Neuronal stem cell (in vitro differentiated cells): ENCODE results near the gene IMMP2L.

Experiments
- DNase-seq: peaks from one replicate; pipeline ENCODE4 v3.0.0-alpha.2; 2013; ENCODE audit warnings: low spot score
- H2AFZ ChIP-seq: one replicate; pipeline ENCODE4 v1.6.1; 2013; ENCODE audit warnings: mild to moderate bottlenecking, low read length, inconsistent platforms
- H2AK5ac ChIP-seq: 2 replicates; pipeline ENCODE4 v1.6.1; 2013; ENCODE audit warnings: low read depth, mild to moderate bottlenecking, inconsistent platforms, low read length, moderate library complexity, mixed read lengths
- H2BK120ac ChIP-seq: 2 replicates; pipeline ENCODE4 v1.6.1; 2013; ENCODE audit warnings: low read depth, mild to moderate bottlenecking, inconsistent platforms, low read length, moderate library complexity, mixed read lengths
- H2BK12ac ChIP-seq: one replicate; pipeline ENCODE4 v1.6.1; 2013; ENCODE audit warnings: low read length, inconsistent platforms
- H2BK15ac ChIP-seq: 2 replicates; pipeline ENCODE4 v1.6.1; 2013; ENCODE audit warnings: mild to moderate bottlenecking, low read length, inconsistent platforms, mixed read lengths
- H2BK5ac ChIP-seq: one replicate; pipeline ENCODE4 v1.6.1; 2013; ENCODE audit warnings: inconsistent platforms, mild to moderate bottlenecking, low read length, moderate library complexity
- H3K14ac ChIP-seq: one replicate; pipeline ENCODE4 v1.6.1; 2013; ENCODE audit warnings: low read length, inconsistent platforms
- H3K18ac ChIP-seq: 2 replicates; pipeline ENCODE4 v1.6.1; 2013; ENCODE audit warnings: low read length, inconsistent platforms
- H3K23ac ChIP-seq: 2 replicates; pipeline ENCODE4 v1.6.1; 2013; ENCODE audit warnings: low read depth, mild to moderate bottlenecking, mixed read lengths, low read length, inconsistent platforms; ENCODE audit not compliant: poor library complexity
- H3K27ac ChIP-seq: replicated peaks from 3 replicates; pipeline ENCODE4 v1.5.1; 2013; ENCODE audit warnings: low read length, inconsistent platforms
- H3K27me3 ChIP-seq, 3 experiments: 2 replicates each; pipeline ENCODE4 v1.6.1; 2013; ENCODE audit warnings: low read length in 3 of 3, mild to moderate bottlenecking in 2 of 3, inconsistent platforms in 1 of 3, low read depth in 1 of 3, mixed read lengths in 1 of 3, moderate library complexity in 1 of 3; ENCODE audit not compliant: control insufficient read depth in 3 of 3, insufficient read depth in 3 of 3
- H3K36me3 ChIP-seq, 2 donors: replicated peaks in 1 of 2; 2 replicates each; pipeline ENCODE4 v1.6.1; 2013; ENCODE audit warnings: low read length in 2 of 2; ENCODE audit not compliant: control insufficient read depth in 2 of 2, insufficient read depth in 2 of 2
- H3K4ac ChIP-seq: 2 replicates; pipeline ENCODE4 v1.6.1; 2013; ENCODE audit warnings: inconsistent platforms, mild to moderate bottlenecking, low read length, moderate library complexity
- H3K4me1 ChIP-seq, 2 donors: 1 replicate in 1 of 2; 2 replicates in 1 of 2; pipeline ENCODE4 v1.6.1; 2013; ENCODE audit warnings: low read length in 2 of 2, low read depth in 1 of 2; ENCODE audit not compliant: control insufficient read depth in 2 of 2, insufficient read depth in 1 of 2
- H3K4me2 ChIP-seq: one replicate; pipeline ENCODE4 v1.6.1; 2013; ENCODE audit warnings: mild to moderate bottlenecking, low read length, inconsistent platforms; ENCODE audit not compliant: insufficient read depth, poor library complexity, severe bottlenecking
- H3K4me3 ChIP-seq, 2 donors: 2 replicates each; pipeline ENCODE4 v1.5.1; 2013; ENCODE audit warnings: low read length in 2 of 2, mild to moderate bottlenecking in 2 of 2, inconsistent platforms in 1 of 2, moderate library complexity in 1 of 2
- H3K79me1 ChIP-seq: one replicate; pipeline ENCODE4 v1.6.1; 2013; ENCODE audit warnings: low read depth, mild to moderate bottlenecking, inconsistent platforms, low read length, moderate library complexity
- H3K9ac ChIP-seq: one replicate; pipeline ENCODE4 v1.6.1; 2013; ENCODE audit warnings: mild to moderate bottlenecking, low read depth, low read length, inconsistent platforms; ENCODE audit not compliant: poor library complexity
- H3K9me3 ChIP-seq, 2 donors: replicated peaks in 1 of 2; 2 replicates each; pipeline versions ENCODE3 to v1.6.1; 2013; ENCODE audit warnings: low read length in 2 of 2, mild to moderate bottlenecking in 2 of 2, inconsistent platforms in 1 of 2, low read depth in 1 of 2, mixed read lengths in 1 of 2, moderate library complexity in 1 of 2; ENCODE audit not compliant: control insufficient read depth in 2 of 2, insufficient read depth in 1 of 2
- H4K8ac ChIP-seq: one replicate; pipeline ENCODE4 v1.6.1; 2013; ENCODE audit warnings: low read depth, mild to moderate bottlenecking, inconsistent platforms, low read length, moderate library complexity
- H4K91ac ChIP-seq: one replicate; pipeline ENCODE4 v1.6.1; 2013; ENCODE audit warnings: low read length, low read depth, mild to moderate bottlenecking, inconsistent platforms; ENCODE audit not compliant: poor library complexity
- WGBS, 2 donors: extraction: QIAGEN DNeasy Blood & Tissue Kit; methylation state at CpG; one replicate each; pipeline ENCODE4 v1.1.7; 2013; ENCODE audit warnings: missing lambda C conversion rate in 2 of 2, mixed read lengths in 1 of 2; ENCODE audit not compliant: insufficient read length in 2 of 2, insufficient replicate concordance in 1 of 2; ENCODE audit errors: extremely low coverage in 2 of 2; 5-methylcytosine and 5-hydroxymethylcytosine counted together

The IMMP2L gene

DNA sequence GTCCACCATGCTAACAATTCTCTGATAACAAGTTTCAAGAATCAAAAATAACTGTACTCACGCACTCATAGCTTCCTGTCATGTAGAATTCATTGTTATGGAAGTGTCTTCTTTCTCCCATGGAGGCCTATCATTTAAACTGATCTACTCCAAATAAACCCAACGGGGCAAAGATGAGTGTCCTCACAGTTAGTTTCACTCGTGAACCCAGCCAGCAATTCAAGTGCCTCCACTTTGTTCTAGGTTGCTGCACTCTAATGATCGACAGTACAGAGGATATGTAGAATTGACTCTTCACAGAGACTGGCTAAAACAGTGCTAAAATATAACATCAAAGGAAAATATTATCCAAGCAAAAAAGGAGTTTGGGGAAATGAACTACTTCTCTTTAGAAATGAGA is 360.0 kb downstream of the IMMP2L start:
- H3K36me3 ChIP-seq, result no peaks in the 10 kb centered on the region
- no peak overlapping the region for H2AFZ ChIP-seq
- no peak overlapping the region for H2BK12ac ChIP-seq
- no peak overlapping the region for H3K27ac ChIP-seq
- no peak overlapping the region for H3K18ac ChIP-seq
- H3K23ac ChIP-seq, result no peak overlapping the region
- DNase-seq, result no peak
- no peak overlapping the region for H3K4me3 ChIP-seq
- no peak overlapping the region for H2BK15ac ChIP-seq
- H3K4ac ChIP-seq, result no peak overlapping the region
- H3K4me2 ChIP-seq, result no peak overlapping the region
- no peaks in the 10 kb centered on the region for H3K4me1 ChIP-seq
- no peaks in the 10 kb centered on the region for H3K27me3 ChIP-seq
- H3K79me1 ChIP-seq, result no peaks in the 10 kb centered on the region
- H3K9me3 ChIP-seq, result no peaks in the 10 kb centered on the region
- H4K8ac ChIP-seq, result no peak overlapping the region
- WGBS, 2 donors, result no CpG with 5 or more reads among the region's 4 CpGs
- no peak overlapping the region for H2BK120ac ChIP-seq
- H3K14ac ChIP-seq, result no peak overlapping the region
- H4K91ac ChIP-seq, result no peak overlapping the region
- H3K9ac ChIP-seq, result no peak overlapping the region
- H2BK5ac ChIP-seq, result no peak overlapping the region
- no peak overlapping the region for H2AK5ac ChIP-seq

DNA sequence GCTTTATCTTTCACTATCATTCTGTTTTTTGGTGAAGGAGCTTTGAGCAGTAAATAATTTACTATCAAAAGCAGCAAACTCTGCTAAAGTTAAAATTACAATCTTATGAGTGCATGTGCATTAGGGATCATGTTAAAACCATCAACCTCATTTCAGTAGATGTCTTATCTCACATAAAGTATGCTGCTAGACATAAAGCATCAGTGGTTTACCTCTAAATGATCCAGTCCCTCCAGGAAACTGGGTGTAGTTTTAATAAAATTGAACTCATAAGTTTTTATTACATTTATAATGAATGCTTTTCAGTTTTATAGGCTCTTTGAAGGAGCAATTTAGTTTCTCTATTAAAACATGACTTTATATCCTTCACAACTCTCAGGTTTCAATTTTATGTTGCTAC is 362.6 kb downstream of the IMMP2L start:
- H3K79me1 ChIP-seq, result no peaks in the 10 kb centered on the region
- DNase-seq, result no peak
- no peak overlapping the region for H4K8ac ChIP-seq
- no peak overlapping the region for H2BK5ac ChIP-seq
- H3K36me3 ChIP-seq, result no peaks in the 10 kb centered on the region
- no peak overlapping the region for H3K4ac ChIP-seq
- H3K4me1 ChIP-seq, result no peaks in the 10 kb centered on the region
- H3K9ac ChIP-seq, result no peak overlapping the region
- H4K91ac ChIP-seq, result no peak overlapping the region
- H3K27ac ChIP-seq, result no peak overlapping the region
- H2AFZ ChIP-seq, result no peak overlapping the region
- no peak overlapping the region for H2AK5ac ChIP-seq
- no peak overlapping the region for H3K4me3 ChIP-seq
- H3K14ac ChIP-seq, result no peak overlapping the region
- no peak overlapping the region for H2BK15ac ChIP-seq
- no peak overlapping the region for H3K4me2 ChIP-seq
- H3K18ac ChIP-seq, result no peak overlapping the region
- H3K23ac ChIP-seq, result no peak overlapping the region
- no peaks in the 10 kb centered on the region for H3K9me3 ChIP-seq
- H3K27me3 ChIP-seq, result no peaks in the 10 kb centered on the region
- H2BK12ac ChIP-seq, result no peak overlapping the region
- H2BK120ac ChIP-seq, result no peak overlapping the region

DNA sequence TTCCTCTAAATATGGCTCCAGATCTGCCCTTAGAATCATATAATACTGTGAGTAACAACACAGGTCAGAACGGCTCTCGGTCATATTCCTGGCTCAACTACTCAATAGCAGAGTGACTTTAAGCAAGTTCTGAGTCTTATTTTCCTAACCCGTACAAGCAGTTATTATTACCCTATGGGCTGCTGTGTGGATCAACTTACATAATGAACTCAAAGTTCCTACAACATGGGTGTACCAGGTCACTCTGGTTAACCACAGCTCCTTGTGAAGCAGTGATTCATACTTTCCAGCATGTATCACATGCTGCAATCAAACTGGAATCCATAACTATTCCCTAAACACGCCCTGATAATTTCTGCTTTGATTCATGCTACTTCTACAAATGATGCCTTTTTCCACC is 364.0 kb downstream of the IMMP2L start:
- WGBS, 2 donors, result no CpG with 5 or more reads among the region's 4 CpGs

DNA sequence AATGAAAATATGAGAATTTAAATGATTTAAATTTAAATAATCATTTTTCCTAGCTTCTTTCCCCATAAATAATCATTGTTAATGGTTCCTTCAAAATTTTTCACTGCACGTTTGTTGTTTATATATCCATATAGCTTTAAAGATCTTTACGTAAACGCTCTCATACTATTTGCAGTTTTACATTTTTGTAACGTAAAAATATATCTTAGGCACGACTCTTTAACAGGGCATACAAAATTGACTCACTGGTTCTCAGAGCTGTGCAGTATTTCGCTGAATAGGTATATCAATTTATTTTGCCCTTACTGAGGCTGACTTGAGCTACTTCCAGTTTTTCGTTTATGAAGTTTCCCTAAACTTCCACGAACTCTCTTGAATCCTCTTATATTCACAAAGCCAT is 365.6 kb downstream of the IMMP2L start:
- H2BK15ac ChIP-seq, result no peak overlapping the region
- no peaks in the 10 kb centered on the region for H3K4me1 ChIP-seq
- no CpG with 5 or more reads among the region's 8 CpGs for WGBS, 2 donors
- no peak overlapping the region for H4K91ac ChIP-seq
- H4K8ac ChIP-seq, result no peak overlapping the region
- H2BK5ac ChIP-seq, result no peak overlapping the region
- H3K27ac ChIP-seq, result no peak overlapping the region
- H3K4me3 ChIP-seq, result no peak overlapping the region
- no peak overlapping the region for H3K18ac ChIP-seq
- H3K79me1 ChIP-seq, result no peaks in the 10 kb centered on the region
- no peak overlapping the region for H2BK120ac ChIP-seq
- no peak overlapping the region for H3K4ac ChIP-seq
- no peak overlapping the region for H2BK12ac ChIP-seq
- no peak overlapping the region for H3K14ac ChIP-seq
- DNase-seq, result no peak
- H3K9me3 ChIP-seq, result no peaks in the 10 kb centered on the region
- no peak overlapping the region for H3K9ac ChIP-seq
- H3K27me3 ChIP-seq, result no peaks in the 10 kb centered on the region
- no peak overlapping the region for H2AK5ac ChIP-seq
- no peak overlapping the region for H3K4me2 ChIP-seq
- no peaks in the 10 kb centered on the region for H3K36me3 ChIP-seq
- H3K23ac ChIP-seq, result no peak overlapping the region
- no peak overlapping the region for H2AFZ ChIP-seq

More for the DNA sequence above, 364.0 kb downstream of the IMMP2L start:
- Histone ChIP-seq H2BK120ac (no peak overlapping the region), H3K4me2 (no peak overlapping the region), H4K8ac (no peak overlapping the region), H3K36me3 (no peaks in the 10 kb centered on the region), H3K4ac (no peak overlapping the region), H3K4me3 (no peak overlapping the region), H2AK5ac (no peak overlapping the region), H3K79me1 (no peaks in the 10 kb centered on the region), H3K27ac (no peak overlapping the region), H3K9ac (no peak overlapping the region), H4K91ac (no peak overlapping the region), H2BK12ac (no peak overlapping the region), H2AFZ (no peak overlapping the region), H3K4me1 (no peaks in the 10 kb centered on the region), H3K9me3 (no peaks in the 10 kb centered on the region), H2BK15ac (no peak overlapping the region), H3K23ac (no peak overlapping the region), H2BK5ac (no peak overlapping the region), H3K27me3 (no peaks in the 10 kb centered on the region), H3K18ac (no peak overlapping the region), H3K14ac (no peak overlapping the region)
- DNase-seq, result no peak
